GM18861 (cell line): ENCODE data around the gene SPINT2.
"Not testable (repeated sequence)": the region's sequence is repeated elsewhere in the genome, so short reads cannot be mapped to it uniquely, and the experiment has no call there.

Experiments used
- ATAC-seq: cut with Tn5 transposase; IDR thresholded peaks from one replicate; pipeline ENCODE4 v1.9.1; 2021; ENCODE audit not compliant: unreplicated experiment

The SPINT2 gene

GRCh38 chr19:38264486-38265212 is at the start of gene SPINT2:
Gene SPINT2 (plus strand): TSS chr19:38264573. CDS start chr19:38264893, 320 bp downstream.
- no peak for ATAC-seq

GRCh38 chr19:38216785-38217641 is 47.4 kb upstream of the SPINT2 start:
- ATAC-seq = no peak

GRCh38 chr19:38218204-38218603 is 46.2 kb upstream of the SPINT2 start:
- no peak for ATAC-seq

- ATAC-seq = no peak
Observed at GRCh38 chr19:38219221-38219620, 45.2 kb upstream of the SPINT2 start.

- no peak for ATAC-seq
Observed at GRCh38 chr19:38221421-38221820, 43.0 kb upstream of the SPINT2 start.

GRCh38 chr19:38221919-38222830 is 42.2 kb upstream of the SPINT2 start:
- no peak for ATAC-seq

- ATAC-seq = no peak
Observed at GRCh38 chr19:38223119-38223523, 41.3 kb upstream of the SPINT2 start.

GRCh38 chr19:38223617-38224013 is 40.8 kb upstream of the SPINT2 start:
- ATAC-seq = no peak

GRCh38 chr19:38224014-38224862 is 40.1 kb upstream of the SPINT2 start, which contains the start of gene DPF1:
Gene DPF1 (minus strand): TSS chr19:38224222. CDS start chr19:38224142, 80 bp downstream.
- peak; percentile 45 for ATAC-seq

GRCh38 chr19:38224863-38225218 is 39.5 kb upstream of the SPINT2 start:
- not testable (repeated sequence) for ATAC-seq

- ATAC-seq = no peak
Observed at GRCh38 chr19:38227287-38228004, 36.9 kb upstream of the SPINT2 start.

GRCh38 chr19:38228005-38228377 is 36.4 kb upstream of the SPINT2 start:
- ATAC-seq = no peak

GRCh38 chr19:38228491-38229439 is 35.6 kb upstream of the SPINT2 start:
- ATAC-seq = no peak

- peak; percentile 63 for ATAC-seq
Observed at GRCh38 chr19:38229585-38230073, 34.7 kb upstream of the SPINT2 start.

GRCh38 chr19:38230506-38231133 is 33.8 kb upstream of the SPINT2 start:
- ATAC-seq = not testable (repeated sequence)

GRCh38 chr19:38231918-38232317 is 32.5 kb upstream of the SPINT2 start:
- ATAC-seq = no peak

- no peak for ATAC-seq
Observed at GRCh38 chr19:38233740-38234251, 30.6 kb upstream of the SPINT2 start.

- ATAC-seq = no peak
Observed at GRCh38 chr19:38234615-38235014, 29.8 kb upstream of the SPINT2 start.
